Measurements from ENCODE around the gene EDEM1. TPM values are rescaled to one million over a fixed set of nuclear protein-coding genes. Genes with fewer than 3 reads are reported as not detected.
A peak's percentile ranks its signal among the peaks of the same experiment; 100 is the strongest.

EDEM1 gene
- total RNA-seq, 1 donor from 2014 or later: 62.7 TPM

DNA sequence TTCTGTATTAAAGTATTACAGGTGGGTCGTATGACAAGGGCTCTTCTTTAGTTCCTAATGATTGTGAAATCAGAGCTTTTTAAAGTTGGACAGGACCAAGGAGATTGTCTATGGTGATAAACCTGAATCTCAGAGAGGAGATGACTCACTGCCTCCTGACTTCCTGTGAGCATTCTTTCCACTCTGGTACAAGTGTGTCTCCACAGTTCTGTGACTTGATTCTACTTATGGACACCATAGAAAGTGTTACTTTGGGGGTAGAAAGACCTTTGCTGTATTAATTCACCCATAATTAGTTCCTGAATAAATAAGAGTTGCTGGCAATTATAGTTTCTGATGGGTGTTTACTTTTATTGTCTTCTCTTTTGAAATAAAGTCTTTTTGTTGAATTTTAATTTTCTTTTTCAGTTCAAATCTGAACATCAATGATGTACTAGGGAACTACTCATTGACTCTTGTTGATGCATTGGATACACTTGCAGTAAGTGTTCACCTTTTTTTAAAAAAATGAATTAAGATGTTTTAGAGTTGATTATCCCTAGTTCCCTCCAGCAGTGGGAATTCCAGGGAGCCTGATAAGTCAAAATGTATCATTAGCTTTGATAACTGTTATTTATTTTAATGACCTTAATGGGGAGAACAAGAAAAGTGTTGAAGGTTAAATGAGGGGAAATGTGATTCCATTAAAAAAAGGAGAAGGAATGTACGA, 7.4 kb downstream of the EDEM1 start:
- FAIRE-seq (peak; percentile 13), DNase-seq (ENCODE audit: low read depth) (peak; percentile 91)
- peaks cover 61% of the 10 kb centered on the region for H3K4me1 Mint-ChIP-seq (ENCODE audit: low read depth, unreplicated experiment)

DNA sequence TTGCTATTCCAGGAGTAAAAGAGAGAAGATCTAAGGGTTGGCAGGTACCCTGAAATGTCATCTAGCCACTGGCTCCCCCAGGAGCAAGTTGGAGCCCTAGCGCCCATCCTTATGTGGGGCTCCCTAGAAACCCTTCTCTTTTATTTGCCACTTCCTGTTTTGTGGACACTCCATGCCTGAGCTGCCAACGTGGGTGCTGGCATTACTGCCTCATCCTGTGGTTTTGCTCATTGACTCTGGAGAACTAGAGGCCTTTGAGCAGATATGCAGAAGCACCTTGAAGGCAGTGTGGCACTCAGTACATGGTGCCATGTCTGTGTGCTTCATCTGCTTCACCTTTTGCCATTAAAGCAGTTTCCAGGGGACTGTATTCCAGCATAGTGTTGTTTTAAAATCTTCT, 8.1 kb downstream of the EDEM1 start:
- Mint-ChIP-seq H3K27me3 (ENCODE audit: low read depth, unreplicated experiment) (no peaks in the 10 kb centered on the region), H3K4me1 (ENCODE audit: low read depth, unreplicated experiment) (peaks cover 55% of the 10 kb centered on the region), H3K36me3 (ENCODE audit: low read depth, unreplicated experiment) (peaks cover 9% of the 10 kb centered on the region), H3K27ac (ENCODE audit: unreplicated experiment) (peak overlapping the region; percentile 86), H3K4me3 (ENCODE audit: unreplicated experiment) (no peak overlapping the region), H3K9me3 (ENCODE audit: unreplicated experiment) (no peaks in the 10 kb centered on the region)
- Histone ChIP-seq H3K9ac (ENCODE audit: low read length) (no peak overlapping the region), H3K27me3 (ENCODE audit: insufficient read depth, low read length) (no peaks in the 10 kb centered on the region), H3K4me3 (ENCODE audit: insufficient read depth, low read depth, low read length) (no peak overlapping the region), H3K36me3 (ENCODE audit: insufficient read depth, low read length) (peaks cover 15% of the 10 kb centered on the region), H3K79me2 (ENCODE audit: insufficient read depth, low read length) (peaks cover 85% of the 10 kb centered on the region), H3K4me2 (ENCODE audit: low read length) (no peak overlapping the region), H2AFZ (ENCODE audit: low read depth, low read length) (no peak overlapping the region), H3K9me3 (ENCODE audit: insufficient read depth, low read depth, low read length) (no peaks in the 10 kb centered on the region), H3K4me1 (ENCODE audit: insufficient read depth, low read length) (peaks cover 17% of the 10 kb centered on the region), H4K20me1 (ENCODE audit: insufficient read depth, low read length) (peaks cover 19% of the 10 kb centered on the region), H3K27ac (ENCODE audit: low read depth, low read length) (peak overlapping the region; percentile 51)
- no peak for FAIRE-seq
- peak; percentile 20 for DNase-seq (ENCODE audit: low read depth)
- TF ChIP-seq EZH2 (IDR thresholded peaks at IDR 0.05; ENCODE audit: insufficient read depth, low read length): no peak
- TF ChIP-seq, protein P1, sequence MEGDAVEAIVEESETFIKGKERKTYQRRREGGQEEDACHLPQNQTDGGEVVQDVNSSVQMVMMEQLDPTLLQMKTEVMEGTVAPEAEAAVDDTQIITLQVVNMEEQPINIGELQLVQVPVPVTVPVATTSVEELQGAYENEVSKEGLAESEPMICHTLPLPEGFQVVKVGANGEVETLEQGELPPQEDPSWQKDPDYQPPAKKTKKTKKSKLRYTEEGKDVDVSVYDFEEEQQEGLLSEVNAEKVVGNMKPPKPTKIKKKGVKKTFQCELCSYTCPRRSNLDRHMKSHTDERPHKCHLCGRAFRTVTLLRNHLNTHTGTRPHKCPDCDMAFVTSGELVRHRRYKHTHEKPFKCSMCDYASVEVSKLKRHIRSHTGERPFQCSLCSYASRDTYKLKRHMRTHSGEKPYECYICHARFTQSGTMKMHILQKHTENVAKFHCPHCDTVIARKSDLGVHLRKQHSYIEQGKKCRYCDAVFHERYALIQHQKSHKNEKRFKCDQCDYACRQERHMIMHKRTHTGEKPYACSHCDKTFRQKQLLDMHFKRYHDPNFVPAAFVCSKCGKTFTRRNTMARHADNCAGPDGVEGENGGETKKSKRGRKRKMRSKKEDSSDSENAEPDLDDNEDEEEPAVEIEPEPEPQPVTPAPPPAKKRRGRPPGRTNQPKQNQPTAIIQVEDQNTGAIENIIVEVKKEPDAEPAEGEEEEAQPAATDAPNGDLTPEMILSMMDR (IDR thresholded peaks at IDR 0.05; ENCODE audit: insufficient read depth, low read depth, low read length): no peak

More for the DNA sequence above, 7.4 kb downstream of the EDEM1 start:
- Mint-ChIP-seq H3K27ac (ENCODE audit: unreplicated experiment) (peak overlapping the region; percentile 86), H3K4me3 (ENCODE audit: unreplicated experiment) (no peak overlapping the region), H3K36me3 (ENCODE audit: low read depth, unreplicated experiment) (peaks cover 11% of the 10 kb centered on the region), H3K27me3 (ENCODE audit: low read depth, unreplicated experiment) (no peaks in the 10 kb centered on the region), H3K9me3 (ENCODE audit: unreplicated experiment) (no peaks in the 10 kb centered on the region)
- Histone ChIP-seq H2AFZ (ENCODE audit: low read depth, low read length) (no peak overlapping the region), H3K4me2 (ENCODE audit: low read length) (peak overlapping the region; percentile 49), H3K27me3 (ENCODE audit: insufficient read depth, low read length) (no peaks in the 10 kb centered on the region), H3K4me3 (ENCODE audit: insufficient read depth, low read depth, low read length) (no peak overlapping the region), H3K4me1 (ENCODE audit: insufficient read depth, low read length) (peaks cover 24% of the 10 kb centered on the region), H3K36me3 (ENCODE audit: insufficient read depth, low read length) (peaks cover 9% of the 10 kb centered on the region), H3K9me3 (ENCODE audit: insufficient read depth, low read depth, low read length) (no peaks in the 10 kb centered on the region), H3K79me2 (ENCODE audit: insufficient read depth, low read length) (peaks cover 88% of the 10 kb centered on the region), H3K9ac (ENCODE audit: low read length) (no peak overlapping the region), H3K27ac (ENCODE audit: low read depth, low read length) (peak overlapping the region; percentile 51), H4K20me1 (ENCODE audit: insufficient read depth, low read length) (peaks cover 25% of the 10 kb centered on the region)
- no peak for TF ChIP-seq EZH2 (IDR thresholded peaks at IDR 0.05; ENCODE audit: insufficient read depth, low read length)
- TF ChIP-seq, protein P1 (IDR thresholded peaks at IDR 0.05; ENCODE audit: insufficient read depth, low read depth, low read length): no peak

DNA sequence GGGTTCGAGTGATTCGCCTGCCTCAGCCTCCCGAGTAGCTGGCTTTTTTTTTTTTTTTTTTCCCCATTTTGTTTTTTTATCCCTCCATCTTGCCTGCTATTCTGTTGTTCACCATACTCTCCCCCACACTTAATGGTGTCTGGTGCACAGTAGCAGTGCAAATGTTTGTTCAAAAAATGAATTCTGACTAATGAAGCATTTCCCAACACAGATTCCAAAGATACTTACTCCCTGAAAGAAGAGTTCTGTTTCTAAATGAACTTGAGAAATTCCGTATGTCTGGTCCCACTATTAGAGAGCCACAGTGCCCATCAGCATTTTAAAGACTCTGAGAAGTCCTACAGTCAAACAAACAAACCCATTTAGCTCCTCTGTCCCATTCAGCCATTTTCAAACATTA, 9.5 kb downstream of the EDEM1 start:
- H3K4me3 Mint-ChIP-seq (ENCODE audit: unreplicated experiment): peak overlapping the region; percentile 67
- Histone ChIP-seq H4K20me1 (ENCODE audit: insufficient read depth, low read length) (peaks cover 16% of the 10 kb centered on the region), H3K4me1 (ENCODE audit: insufficient read depth, low read length) (peaks cover 17% of the 10 kb centered on the region), H3K27me3 (ENCODE audit: insufficient read depth, low read length) (no peaks in the 10 kb centered on the region), H3K9me3 (ENCODE audit: insufficient read depth, low read depth, low read length) (no peaks in the 10 kb centered on the region), H3K9ac (ENCODE audit: low read length) (peak overlapping the region; percentile 9), H3K4me2 (ENCODE audit: low read length) (peak overlapping the region; percentile 24), H3K36me3 (ENCODE audit: insufficient read depth, low read length) (peaks cover 21% of the 10 kb centered on the region), H3K4me3 (ENCODE audit: insufficient read depth, low read depth, low read length) (no peak overlapping the region), H2AFZ (ENCODE audit: low read depth, low read length) (no peak overlapping the region), H3K79me2 (ENCODE audit: insufficient read depth, low read length) (peaks cover 71% of the 10 kb centered on the region), H3K27ac (ENCODE audit: low read depth, low read length) (no peak overlapping the region)
- H3K36me3 Mint-ChIP-seq (ENCODE audit: low read depth, unreplicated experiment): peaks cover 14% of the 10 kb centered on the region
- FAIRE-seq (no peak), DNase-seq (ENCODE audit: low read depth) (peak; percentile 70)
- peak overlapping the region; percentile 86 for H3K27ac Mint-ChIP-seq (ENCODE audit: unreplicated experiment)
- no peaks in the 10 kb centered on the region for H3K9me3 Mint-ChIP-seq (ENCODE audit: unreplicated experiment)
- no peaks in the 10 kb centered on the region for H3K27me3 Mint-ChIP-seq (ENCODE audit: low read depth, unreplicated experiment)
- no peak for TF ChIP-seq EZH2 (IDR thresholded peaks at IDR 0.05; ENCODE audit: insufficient read depth, low read length)
- TF ChIP-seq, protein P1 (IDR thresholded peaks at IDR 0.05; ENCODE audit: insufficient read depth, low read depth, low read length): no peak
- H3K4me1 Mint-ChIP-seq (ENCODE audit: low read depth, unreplicated experiment): peaks cover 53% of the 10 kb centered on the region
